DMS79 (cell line): ENCODE results near the gene SERPINA4.
"Not testable (repeated sequence)": the region's sequence is repeated elsewhere in the genome, so short reads cannot be mapped to it uniquely, and the experiment has no call there.

ENCODE experiments used
- DNase-seq: peaks from one replicate; lab custom pipeline; 2025; lab: John Stamatoyannopoulos, UW

Gene SERPINA4

DNA sequence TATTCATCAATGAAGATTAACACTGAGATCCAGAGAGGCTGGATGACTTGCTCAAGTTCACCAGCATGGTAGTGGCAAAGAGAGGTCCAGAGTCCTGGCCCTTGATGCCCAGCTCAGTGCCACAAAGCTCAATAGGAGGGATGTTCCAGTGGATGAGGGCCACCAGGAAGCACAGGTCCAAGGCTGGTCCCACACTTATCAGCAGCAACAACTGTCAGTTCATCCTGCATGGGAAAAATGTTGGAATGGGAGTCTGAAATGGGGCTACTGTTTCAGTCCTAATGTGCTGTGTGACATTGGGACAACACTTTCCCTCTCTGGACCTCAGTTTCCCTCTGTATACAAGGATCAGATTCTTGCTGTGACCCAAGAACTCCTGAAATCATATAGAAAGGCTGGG is 31.2 kb downstream of the SERPINA4 start:
- no peak for DNase-seq

DNA sequence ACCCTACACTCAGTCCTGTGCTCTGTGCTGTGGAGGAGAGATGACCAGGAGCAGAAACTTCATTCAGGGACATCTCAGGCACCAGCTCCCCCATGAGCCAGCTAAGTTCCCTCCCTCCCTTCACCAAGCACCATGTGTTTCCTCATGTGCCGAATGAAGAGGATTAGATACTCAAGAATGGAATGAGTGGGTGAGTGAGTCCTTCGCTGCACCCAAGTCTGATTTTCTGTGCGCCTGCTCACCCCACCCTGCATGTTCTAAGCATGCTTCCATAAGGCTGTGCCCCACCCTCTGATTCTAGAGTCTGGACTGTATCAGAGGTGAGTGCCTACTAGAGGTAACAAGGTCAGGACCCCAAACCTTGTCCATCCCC is 32.1 kb downstream of the SERPINA4 start:
- DNase-seq = no peak

DNA sequence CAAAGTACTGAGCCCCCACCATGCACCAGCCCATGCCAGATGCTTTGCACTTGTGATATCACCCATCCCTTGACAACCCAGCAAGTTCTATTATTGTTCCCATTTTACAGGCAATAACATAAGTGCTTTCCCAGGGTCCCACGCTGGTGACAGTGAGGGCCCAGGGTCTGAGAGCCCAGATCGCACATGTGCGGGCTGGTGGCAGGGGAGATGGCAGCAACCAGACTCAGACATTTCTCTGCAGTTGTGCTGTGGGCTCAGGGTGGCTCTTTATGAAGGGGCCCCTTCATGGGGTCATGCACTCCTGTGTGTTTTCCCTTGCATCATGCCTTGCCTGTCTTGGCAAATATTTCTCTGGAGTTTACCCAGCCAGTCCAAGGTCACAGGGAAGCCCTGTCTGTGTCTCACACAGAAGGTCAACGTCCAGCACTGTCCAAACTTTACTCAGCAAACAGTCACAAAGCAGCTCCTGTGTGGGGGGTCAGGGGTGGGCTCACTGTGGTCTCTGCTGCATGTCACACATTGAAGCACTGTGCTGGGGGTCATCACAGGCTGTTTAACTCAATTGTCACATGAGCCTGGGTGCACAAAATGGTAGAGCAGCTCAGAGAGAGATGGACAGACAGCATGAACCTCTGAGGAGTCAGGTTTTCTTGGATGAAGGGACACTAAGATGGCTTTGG is 32.6 kb downstream of the SERPINA4 start:
- DNase-seq = no peak

DNA sequence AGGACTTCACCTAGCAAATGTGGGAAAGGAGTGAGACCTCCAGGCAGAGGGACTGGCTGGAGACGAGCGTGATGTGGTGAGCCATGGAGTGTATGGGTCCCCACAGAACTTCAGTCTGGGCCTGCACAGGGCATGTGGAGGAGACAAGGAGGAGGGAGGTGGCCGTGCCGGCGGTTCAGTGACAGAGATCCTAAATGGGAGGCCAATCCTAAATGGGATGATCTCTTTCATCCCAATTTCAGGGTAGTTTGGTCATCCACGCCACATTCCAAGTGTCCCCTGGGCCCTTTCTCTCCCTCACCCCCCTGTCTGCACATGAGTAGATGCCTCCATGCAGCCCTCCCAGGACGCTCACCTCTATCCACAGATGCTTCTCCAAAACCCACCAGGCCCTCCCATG is 33.2 kb downstream of the SERPINA4 start:
- no peak for DNase-seq

DNA sequence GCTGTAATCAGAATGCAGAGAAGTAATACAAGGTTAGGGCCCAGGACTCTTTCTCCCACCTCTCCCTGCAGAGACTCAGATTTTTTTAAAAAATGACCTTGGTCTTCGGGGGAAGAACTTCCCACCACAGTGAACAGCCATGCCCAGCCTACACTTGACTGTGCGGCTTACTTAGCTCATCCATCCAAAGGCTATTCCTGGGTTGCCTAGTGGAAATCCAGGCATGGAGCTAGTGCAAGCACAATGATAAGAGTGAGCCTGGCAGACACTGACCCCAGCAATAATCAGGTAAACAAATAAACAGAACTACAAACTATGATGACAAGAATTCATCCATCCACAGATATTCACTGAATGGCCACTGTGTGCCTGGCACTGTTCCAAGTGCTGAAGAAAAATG is 34.7 kb downstream of the SERPINA4 start:
- no peak for DNase-seq

DNA sequence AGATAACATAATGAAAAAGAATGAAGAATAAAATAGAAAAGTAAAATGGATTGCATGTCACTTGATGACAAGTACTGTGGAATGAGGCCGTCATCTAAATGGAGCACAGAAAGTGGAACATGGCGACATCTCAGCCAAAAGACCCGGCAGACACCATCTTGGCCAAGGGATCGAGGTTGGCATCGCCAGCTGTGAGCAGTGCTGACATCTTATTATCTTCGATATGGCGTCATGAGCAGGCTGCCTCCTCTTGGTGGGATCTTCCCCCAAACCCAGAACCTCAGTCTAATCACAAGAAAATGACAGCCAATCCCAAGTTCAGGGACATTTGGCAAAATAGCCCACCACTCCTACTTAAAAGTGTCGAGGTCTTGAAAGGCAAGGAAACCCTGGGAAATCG is 35.1 kb downstream of the SERPINA4 start:
- no peak for DNase-seq

DNA sequence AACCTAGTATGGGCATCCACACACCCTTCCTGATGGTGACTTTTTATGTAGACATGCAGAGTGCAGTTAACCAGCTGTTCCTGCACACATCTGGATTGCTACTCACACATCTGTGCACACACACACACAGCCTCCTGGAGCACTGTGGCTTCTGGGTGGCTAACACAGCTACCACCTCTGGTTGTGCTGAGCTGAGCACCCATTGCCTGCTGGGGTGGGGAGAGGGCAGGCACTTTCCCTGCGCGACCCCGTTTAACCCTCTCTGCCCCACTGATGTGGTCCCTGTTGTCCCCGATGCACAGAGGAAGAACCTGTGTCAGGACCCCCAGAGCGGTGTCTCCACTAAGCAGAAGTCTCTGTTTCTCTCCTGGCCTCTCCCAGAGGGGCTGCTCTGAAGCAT is 36.5 kb downstream of the SERPINA4 start:
- no peak for DNase-seq

DNA sequence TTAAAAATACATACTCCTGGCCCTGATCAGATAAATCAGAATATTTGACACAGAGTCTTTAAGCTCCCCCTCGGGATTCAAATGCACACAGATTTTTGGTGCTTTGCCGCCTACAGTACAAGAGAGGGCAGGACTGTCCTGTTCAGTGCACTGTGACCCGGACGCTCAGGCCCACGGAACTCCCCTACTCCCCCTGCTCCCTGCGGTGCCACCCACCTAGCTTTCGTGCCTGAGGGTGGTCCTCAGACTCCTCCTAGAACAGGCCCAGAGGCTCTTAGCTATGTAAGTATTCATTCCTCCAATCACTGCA is 37.2 kb downstream of the SERPINA4 start:
- DNase-seq = no peak

DNA sequence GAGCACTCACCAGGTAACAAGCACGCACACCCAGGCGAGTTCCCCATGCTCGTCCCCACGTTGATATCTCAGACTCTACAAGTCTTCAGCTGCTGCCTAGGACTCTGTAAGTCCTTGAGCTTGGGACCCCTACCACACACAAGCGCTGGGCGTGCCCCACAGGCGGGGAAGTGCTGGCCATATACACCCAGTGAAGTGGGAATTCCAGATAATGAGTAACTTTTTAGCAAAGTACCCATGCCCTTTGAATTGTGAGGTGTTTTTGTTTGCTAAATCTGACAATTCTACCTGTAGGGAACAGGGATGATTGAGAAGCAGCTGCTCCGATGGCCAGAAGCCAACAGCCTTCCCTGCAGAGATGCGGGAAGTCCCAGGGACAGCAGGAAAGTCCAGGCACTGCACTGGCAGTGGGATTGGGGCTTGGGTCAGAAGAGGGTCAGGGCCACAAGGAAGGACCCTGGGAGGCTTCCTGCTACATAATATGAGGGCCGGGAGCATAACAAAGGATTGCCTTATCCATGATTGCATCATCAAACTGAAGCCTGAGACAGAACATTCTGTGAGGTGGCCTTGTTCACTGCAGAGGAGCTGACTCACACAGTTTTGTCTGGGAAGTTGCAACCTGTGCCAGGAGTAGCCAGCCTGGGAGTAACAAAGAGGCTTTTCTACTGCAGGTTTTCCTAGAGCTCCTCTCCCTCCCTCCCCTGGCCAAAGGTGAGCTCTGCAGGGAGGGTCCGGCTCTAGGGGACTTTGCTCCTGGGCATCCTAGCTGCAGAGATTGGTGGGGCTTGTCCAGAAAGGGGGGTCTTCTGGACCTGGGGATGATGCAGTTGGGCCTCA is 37.8 kb downstream of the SERPINA4 start:
- DNase-seq = no peak

DNA sequence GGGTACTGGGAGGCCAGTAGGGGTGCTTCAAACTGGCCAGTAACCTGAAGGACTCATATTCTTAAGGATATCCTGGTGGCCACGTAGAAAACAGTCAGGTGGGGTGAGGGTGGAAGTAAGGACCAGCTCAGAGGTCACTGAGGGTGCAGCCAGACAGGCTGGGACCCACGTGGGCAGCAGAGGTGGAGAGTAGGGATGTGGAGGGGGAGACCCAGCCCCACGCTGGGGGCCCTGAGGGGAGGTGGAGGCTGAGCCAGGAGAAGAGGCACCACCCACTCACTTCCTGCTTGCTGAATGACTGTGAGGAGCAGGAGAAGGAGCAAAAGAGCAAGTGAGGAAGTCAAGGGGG is 38.4 kb downstream of the SERPINA4 start:
- no peak for DNase-seq

DNA sequence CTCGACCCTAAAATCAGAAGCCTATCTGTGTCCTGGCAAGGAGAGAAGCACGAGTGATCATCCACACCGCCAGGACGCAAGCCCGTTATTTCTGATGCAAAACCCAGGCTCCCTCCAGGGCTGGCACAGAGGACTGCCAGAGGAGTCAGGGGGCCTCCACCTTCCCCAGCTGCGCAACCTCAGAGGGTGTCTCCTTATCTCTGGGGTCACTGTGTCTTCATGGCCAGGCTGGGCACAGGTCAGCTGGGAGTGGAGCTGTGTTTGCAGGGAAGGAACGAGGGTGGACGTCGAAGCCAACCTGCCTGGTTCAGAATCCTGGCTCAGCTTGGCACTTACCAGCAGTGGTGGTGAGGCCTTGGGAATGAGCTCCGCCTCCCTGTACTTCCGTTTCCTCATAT is 38.9 kb downstream of the SERPINA4 start:
- DNase-seq = no peak

DNA sequence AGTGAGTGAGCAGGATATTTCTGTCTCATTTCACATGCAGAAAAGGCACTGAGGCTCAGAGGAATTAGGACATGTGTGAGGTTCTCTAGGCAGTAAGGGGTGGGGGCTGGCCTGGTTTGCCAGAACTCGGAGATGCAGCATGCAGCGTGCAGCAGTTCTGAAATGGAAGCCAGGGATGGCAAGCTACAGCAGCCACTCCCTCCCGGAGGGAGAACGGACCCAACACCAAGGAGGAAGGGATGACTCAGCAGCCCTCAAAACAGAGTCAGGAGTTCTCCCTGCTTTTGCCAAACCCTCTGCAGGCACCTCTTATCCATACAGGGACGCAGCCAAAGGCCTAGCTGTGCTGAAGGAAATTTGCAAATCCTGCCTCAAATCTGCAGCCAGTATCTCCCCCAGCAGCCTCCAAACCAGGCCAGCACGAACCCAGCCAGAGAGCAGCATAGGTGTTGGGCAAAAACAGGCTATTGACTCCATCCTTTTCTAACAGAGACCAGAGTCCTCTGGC is 40.7 kb downstream of the SERPINA4 start:
- DNase-seq = no peak

DNA sequence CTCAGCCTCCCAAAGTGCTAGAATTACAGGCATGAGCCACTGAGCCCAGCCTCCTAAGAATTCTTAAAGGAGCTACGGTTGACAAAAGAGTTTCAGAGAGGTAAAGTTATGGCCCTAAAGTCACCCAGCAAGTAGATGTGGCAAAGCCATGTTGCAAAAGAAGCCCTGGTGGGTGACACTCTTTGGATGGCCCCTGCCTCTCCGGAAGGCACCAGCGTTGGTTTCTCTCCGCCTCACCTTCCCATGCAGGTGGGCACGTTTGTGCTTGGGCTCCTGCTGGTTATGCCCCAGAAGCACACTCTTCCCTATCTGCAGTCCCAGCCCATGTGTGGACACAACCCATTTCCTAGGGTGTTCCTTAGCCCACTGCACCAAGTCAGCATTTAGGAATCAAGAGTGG is 41.5 kb downstream of the SERPINA4 start:
- DNase-seq = no peak

DNA sequence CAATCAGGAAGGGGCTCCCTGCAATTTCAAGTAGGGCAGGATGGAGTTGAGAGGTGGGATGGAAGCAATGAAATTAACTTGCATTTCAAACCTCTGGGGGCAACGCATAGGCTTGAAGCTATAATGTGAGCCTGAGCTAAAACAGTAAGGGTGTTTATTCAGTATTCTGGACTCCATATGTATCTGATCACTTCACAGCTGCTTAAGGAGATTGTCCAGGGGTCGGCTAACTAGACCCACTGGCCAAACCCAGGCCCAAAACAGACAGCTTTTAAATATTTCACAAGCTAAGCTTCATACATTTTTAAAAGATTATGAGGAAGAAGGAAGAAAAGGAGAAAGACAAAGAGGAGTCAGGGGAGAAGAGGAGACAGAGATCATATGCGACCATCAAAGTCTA is 44.1 kb downstream of the SERPINA4 start:
- DNase-seq = no peak

DNA sequence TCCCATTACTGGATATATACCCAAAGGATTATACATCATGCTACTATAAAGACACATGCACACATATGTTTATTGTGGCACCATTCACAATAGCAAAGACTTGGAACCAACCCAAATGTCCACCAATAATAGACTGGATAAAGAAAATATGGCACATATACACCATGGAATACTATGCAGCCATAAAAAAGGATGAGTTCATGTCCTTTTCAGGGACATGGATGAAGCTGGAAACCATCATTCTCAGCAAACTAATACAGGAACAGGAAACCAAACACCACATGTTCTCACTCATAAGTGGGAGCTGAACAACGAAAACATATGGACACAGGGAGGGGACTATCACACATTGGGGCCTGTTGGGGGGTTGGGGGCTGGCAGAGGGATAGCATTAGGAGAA is 47.7 kb downstream of the SERPINA4 start:
- DNase-seq = not testable (repeated sequence)

DNA sequence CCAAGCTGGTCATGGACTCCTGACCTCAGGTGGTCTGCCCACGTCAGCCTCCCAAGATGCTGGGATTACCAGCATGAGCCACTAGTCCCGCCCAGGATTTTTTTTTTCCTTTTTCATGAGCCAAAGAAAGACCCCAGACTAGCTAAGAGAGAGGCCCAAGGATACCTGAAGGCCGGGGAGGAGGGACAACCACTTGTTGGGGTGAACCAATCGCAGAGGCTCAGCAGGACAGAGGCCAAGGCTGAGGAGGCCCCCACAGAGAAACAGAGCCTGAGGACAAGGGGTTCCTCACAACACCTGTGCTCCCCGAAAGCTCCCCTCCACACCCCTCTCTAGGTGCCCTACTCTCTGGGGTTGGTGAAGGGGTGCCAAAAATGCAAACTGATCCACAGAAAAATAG is 49.9 kb downstream of the SERPINA4 start:
- no peak for DNase-seq

DNA sequence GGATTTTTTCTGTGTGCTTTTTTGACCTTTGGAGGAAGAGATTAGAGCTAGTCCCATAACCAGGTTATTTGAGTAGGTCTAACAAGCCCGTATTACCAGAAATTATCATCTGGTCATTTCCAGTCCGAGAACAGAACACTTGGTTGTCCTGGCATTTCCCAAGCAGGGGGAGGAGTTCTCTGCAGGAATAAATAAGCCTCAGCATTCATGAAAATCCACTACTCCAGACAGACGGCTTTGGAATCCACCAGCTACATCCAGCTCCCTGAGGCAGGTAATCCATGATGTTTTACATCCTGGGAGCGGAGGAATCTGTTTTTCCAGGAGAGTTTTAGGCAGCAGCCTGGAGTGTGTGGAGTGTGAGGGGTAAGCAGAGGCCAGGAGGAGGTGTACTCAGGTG is 50.9 kb downstream of the SERPINA4 start, which contains the start of gene SERPINA3:
Gene SERPINA3 (plus strand): TSS at position 218 of the 400 bp plus-strand sequence. CDS start 2,051 bp downstream, outside the sequence.
- DNase-seq = no peak

DNA sequence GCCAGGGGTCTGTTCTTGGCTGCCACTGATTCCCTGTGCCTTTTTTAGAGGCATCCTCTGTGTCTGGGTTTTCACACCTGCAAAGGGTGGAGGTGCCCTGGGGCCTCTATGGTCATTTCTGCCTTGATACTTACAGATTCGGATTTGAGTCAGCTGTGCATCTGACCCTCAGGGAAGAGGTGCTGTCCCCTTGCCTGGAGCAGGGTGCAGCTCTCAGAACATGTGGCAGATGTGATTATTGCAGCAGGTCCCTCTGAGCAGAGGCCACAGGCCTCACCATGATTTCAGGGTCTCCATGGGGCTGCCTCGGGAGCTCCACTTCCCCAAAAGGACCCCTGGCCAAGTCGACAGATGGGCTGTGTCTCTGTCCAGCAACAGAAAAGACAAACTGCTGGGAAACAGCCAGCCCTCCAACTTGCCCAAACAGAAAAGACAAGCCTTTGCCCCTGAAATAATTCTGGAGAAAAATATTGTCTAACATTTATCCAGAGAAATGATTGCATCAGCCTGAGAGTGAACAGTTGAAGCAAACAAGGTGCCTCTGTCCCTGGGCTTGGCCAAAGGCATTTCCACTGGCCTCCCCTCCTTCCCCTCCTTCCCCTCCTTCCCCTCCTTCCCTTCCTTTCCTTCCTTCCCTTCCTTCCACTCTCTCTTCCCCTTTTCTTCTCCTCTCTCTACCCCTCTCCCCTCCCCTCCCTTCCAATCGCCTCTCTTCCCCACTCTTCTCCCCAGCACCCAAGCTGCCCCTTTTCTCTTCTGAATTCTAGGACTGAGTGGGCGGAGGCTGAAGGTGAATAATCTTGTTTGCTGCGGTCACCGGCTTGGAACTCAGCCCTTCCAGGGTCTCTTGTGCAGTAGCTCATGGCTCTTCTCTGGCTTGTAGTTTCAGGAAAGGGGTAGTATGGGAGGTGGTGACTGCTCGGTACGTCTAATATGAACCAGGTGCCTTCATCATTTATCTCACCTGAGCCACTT is 51.6 kb downstream of the SERPINA4 start:
- DNase-seq = no peak

DNA sequence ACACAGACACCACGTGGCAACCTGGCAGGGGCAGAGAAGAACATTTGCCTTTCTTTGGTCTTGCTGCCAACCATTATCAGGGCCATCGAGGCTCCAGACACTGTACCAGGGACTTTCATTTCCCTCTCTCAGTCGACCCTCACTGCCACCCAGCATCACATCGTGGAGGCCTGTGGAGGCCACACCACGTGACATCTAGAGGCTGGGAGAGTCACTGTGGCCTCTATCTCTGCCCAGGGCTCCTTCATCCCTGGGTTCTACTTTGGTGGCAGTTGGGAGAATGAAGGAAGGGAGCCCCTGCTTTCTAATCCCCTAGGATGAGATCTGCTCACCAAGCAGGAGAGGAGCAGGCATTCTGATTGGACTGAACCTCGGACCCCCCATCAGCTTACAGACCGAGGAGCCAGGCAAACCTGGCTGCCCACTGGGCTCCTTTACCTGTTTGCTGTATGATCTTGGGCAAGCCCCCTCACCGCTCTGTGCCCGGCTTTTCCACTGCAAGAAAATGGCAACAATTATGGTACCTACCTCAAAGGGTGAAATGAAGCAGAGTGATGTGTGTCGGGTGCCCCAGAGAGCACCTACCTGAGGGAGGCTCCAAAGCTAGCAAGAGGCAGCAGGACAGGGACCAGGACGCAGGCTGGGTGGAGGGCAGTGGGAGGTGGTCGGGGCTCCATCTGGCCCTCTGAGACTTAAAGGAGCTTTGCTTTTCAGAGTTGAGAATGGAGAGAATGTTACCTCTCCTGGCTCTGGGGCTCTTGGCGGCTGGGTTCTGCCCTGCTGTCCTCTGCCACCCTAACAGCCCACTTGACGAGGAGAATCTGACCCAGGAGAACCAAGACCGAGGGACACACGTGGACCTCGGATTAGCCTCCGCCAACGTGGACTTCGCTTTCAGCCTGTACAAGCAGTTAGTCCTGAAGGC is 52.7 kb downstream of the SERPINA4 start:
- no peak for DNase-seq

DNA sequence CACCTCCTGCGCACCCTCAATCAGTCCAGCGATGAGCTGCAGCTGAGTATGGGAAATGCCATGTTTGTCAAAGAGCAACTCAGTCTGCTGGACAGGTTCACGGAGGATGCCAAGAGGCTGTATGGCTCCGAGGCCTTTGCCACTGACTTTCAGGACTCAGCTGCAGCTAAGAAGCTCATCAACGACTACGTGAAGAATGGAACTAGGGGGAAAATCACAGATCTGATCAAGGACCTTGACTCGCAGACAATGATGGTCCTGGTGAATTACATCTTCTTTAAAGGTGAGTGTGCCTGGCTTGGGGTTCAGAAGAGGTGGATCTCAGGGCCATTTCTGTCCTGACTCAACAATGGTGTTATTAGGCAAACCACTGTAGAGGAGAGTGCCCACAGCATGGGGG is 53.6 kb downstream of the SERPINA4 start:
- DNase-seq = no peak

DNA sequence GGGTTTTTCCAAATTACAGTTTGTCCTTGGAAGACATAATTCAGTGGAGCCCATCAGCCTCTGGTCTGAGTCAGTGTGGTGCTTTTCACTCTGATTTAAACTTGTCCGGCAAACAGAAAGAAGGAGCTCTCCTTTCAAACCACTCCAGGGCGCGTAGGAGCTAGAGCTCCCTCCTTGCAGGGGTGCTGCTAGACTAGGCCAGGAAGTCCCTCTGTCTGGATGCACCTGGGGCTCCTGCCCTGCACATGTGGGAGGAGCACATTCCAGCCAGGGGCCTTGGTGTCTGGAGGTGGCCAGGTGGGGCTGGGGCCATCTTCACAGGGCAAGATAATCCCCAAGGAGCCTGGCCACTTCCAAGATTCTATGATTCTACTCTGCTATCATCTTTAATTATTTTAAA is 54.0 kb downstream of the SERPINA4 start:
- DNase-seq = no peak
